Epithelial cell of esophagus (primary cell): ENCODE measurements around the gene TRERF1.
A peak's percentile ranks its signal among the peaks of the same experiment; 100 is the strongest.
"Not testable (repeated sequence)": the region's sequence is repeated elsewhere in the genome, so short reads cannot be mapped to it uniquely, and the experiment has no call there.

ENCODE experiments used
- DNase-seq: peaks from one replicate; pipeline ENCODE4 v3.0.0; 2010; ENCODE audit warnings: low read depth
- H3K4me3 ChIP-seq: 2 replicates; pipeline ENCODE4 v1.5.1; 2011; ENCODE audit warnings: mild to moderate bottlenecking, low read length, control low read depth
- TF ChIP-seq, protein P1 (sequence below): IDR thresholded peaks from 2 replicates; pipeline ENCODE4 v1.5.1; 2011; ENCODE audit warnings: low read depth, mild to moderate bottlenecking, low read length, control low read depth, inconsistent platforms; ENCODE audit not compliant: insufficient read depth; ENCODE audit errors: missing control alignments

TRERF1 gene

DNA sequence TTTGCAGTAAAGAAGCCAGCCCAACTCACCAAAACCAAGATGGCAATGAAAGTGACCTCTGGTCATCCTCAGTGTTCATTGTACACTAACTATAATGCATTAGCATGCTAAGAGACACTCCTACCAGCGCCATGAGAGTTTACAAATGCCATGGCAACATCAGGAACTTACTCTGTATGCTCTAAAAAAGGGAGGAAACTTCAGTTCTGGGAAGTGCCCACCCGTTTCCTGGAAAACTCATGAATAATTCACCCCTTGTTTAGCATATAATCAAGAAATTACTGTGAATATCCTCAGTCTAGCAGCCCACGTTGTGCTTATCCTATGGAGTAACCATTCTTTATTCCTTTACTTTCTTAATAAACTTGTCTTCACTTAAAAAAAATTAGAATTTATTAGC, 19.4 kb upstream of the TRERF1 start:
- no peak overlapping the region for H3K4me3 ChIP-seq
- DNase-seq, result no peak
- TF ChIP-seq, protein P1, sequence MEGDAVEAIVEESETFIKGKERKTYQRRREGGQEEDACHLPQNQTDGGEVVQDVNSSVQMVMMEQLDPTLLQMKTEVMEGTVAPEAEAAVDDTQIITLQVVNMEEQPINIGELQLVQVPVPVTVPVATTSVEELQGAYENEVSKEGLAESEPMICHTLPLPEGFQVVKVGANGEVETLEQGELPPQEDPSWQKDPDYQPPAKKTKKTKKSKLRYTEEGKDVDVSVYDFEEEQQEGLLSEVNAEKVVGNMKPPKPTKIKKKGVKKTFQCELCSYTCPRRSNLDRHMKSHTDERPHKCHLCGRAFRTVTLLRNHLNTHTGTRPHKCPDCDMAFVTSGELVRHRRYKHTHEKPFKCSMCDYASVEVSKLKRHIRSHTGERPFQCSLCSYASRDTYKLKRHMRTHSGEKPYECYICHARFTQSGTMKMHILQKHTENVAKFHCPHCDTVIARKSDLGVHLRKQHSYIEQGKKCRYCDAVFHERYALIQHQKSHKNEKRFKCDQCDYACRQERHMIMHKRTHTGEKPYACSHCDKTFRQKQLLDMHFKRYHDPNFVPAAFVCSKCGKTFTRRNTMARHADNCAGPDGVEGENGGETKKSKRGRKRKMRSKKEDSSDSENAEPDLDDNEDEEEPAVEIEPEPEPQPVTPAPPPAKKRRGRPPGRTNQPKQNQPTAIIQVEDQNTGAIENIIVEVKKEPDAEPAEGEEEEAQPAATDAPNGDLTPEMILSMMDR, result no peak

DNA sequence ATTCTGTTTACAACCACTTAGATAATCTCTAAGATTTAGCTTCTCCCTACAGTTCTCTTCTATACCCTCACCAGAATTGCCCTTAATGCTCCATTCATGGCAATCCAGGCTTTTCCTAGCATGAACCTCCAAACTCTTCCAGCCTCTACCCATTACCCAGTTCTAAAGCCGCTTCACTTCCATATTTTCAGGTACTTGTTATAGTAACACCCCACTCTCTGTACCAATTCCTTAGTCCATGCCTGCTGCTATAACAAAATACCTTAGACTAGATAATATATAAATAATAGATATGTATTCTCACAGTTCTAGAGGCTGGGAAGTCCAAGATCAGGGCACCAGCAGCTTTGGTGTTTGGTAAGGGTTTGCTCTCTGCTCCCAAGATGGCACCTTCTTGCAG, 16.5 kb upstream of the TRERF1 start:
- no peak for DNase-seq
- H3K4me3 ChIP-seq, result no peak overlapping the region
- TF ChIP-seq, protein P1, result no peak

DNA sequence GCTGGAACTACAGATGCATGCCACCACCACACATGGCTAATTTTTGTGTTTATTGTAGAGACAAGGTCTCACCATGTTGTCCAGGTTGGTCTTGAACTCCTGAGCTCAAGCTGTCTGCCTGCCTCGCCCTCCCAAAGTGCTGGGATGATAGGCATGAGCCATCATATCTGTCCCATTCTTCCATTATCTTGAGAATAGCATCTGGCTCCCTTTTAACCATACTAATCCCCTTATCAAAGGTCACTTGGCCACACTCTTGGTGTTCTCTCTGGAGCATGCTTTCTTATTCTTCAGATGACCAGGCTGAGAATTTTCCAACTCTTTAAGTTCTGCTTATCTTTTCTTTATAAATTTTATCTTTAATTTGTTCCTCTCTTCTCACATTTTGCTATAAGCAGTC, 15.9 kb upstream of the TRERF1 start:
- no peak for DNase-seq
- TF ChIP-seq, protein P1, result no peak
- no peak overlapping the region for H3K4me3 ChIP-seq

DNA sequence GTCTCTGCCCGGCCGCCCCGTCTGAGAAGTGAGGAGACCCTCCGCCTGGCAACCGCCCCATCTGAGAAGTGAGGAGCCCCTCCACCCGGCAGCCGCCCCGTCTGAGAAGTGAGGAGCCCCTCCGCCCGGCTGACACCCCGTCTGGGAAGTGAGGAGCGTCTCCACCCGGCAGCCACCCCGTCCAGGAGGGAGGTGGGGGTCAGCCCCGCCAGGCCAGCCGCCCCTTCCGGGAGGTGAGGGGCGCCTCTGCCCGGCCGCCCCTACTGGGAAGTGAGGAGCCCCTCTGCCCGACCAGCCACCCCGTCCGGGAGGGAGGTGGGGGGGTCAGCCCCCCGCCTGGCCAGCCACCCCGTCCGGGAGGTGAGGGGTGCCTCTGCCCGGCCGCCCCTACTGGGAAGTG, 14.7 kb upstream of the TRERF1 start:
- DNase-seq, H3K4me3 ChIP-seq: not testable (repeated sequence)

DNA sequence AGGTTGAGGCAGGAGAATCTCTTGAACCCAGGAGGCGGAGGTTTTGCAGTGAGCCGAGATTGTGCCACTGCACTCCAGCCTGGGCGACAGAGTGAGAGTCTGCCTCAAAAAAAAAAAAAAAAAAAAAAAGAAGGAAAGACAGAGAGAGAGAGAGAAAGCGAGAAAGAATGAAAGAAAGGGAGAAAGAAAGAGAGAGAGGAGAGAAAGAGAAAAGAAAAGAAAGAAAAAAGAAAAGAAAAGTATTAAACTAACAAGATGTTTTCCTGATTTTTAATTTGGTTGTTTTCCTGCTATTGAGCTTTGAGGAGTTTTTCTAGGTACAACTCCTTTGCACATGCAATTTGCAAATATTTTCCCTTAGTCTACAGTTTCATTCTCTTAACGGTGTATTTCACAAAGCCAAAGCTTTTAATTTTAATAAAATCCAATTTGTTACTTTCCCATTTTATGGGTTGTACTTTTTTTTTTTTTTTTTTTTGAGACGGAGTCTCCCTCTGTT, 10.8 kb upstream of the TRERF1 start:
- TF ChIP-seq, protein P1, result no peak
- DNase-seq, result no peak

DNA sequence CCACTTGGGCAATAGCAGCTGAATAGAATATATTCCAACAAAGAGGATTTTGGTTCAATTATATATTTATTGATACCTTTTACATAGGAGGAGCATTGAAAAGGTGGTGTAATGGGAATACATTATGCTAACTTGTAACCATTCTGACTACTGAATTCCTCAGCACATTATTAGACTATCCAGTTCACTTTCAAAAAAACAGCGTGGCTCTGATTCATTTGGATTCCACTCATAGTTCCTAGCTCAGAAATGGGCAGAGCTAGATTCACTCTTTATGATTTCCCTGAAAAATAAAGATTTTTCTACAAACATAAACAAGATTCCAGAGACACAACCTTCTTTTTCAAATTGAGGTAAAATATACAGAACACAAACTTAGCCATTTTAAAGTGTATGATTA, 9.2 kb upstream of the TRERF1 start:
- H3K4me3 ChIP-seq, result no peak overlapping the region
- no peak for DNase-seq
- TF ChIP-seq, protein P1, result no peak

More for the DNA sequence above, 10.8 kb upstream of the TRERF1 start:
- H3K4me3 ChIP-seq, result no peak overlapping the region

DNA sequence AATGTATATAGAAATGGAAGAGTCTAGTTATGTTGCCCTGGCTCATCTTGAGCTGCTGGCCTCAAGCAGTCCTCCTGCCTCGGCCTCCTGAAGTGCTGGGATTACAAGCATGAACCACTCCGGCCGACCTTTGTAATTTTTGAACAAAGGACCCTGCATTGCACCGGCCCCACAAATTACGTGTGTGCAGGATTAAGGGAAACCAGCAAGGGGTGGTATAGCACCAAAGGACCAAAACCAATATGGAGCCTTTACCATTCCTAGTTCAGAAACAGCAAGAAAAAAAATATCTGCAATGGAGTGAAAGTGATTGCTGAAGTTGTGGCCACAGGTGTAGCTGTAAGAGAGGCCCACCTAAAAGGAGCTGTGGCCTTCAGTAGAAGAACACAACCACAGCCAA, 8.2 kb upstream of the TRERF1 start:
- H3K4me3 ChIP-seq, result no peak overlapping the region
- TF ChIP-seq, protein P1, result no peak
- no peak for DNase-seq

DNA sequence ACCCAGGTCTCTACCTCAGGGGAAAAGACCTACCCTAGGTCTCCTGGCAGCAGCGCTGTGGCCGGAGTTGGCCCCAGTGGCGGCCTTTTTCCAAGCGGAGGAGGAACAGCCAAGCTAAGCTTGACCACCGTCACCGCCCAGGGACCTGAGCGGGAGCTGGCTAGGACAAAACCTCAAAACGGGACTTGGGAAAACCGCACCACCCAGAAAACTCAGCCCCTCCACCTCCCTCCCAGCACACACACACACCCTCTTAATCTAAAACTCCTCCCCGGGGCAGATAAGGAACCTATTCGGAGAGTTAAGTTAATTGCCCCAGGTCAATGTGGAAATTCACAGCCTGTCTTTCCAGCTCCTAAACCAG, 2.7 kb upstream of the TRERF1 start:
- TF ChIP-seq, protein P1, result no peak
- DNase-seq, result peak; percentile 25
- no peak overlapping the region for H3K4me3 ChIP-seq
